K562 (cell line): Measurements from ENCODE around the gene MGAT4D. TPM values are rescaled to one million over a fixed set of nuclear protein-coding genes. Genes with fewer than 3 reads are reported as not detected.

ENCODE experiments used
- ATAC-seq: fragments of 200-7000 bp; cut with Tn5 transposase; 3 replicates; pipeline ENCODE4 v1.9.1; 2020; ENCODE audit warnings: moderate library complexity
- BruUV-seq: library from RNA; stranded (reverse); fragments of 400-500 nt; replicated peaks from 2 replicates; lab custom pipeline; 2021; lab: Mats Ljungman, UMichigan
- CTCF ChIA-PET: fragments of 300-600 bp; formaldehyde crosslinking; extraction: SDS; loops from one replicate; lab custom pipeline; 2021; ENCODE audit warnings: low intra/inter-chr PET ratio; lab: Yijun Ruan, JAX
- POLR2A ChIA-PET: fragments of 300-600, 350-650 bp; sonication (Branson Sonifier 250); formaldehyde crosslinking; extraction: SDS; loops from one replicate; lab custom pipeline; 2021; ENCODE audit warnings: antibody characterized with exemption, inconsistent platforms; lab: Yijun Ruan, JAX
- DNase-seq, 4 experiments: peaks; one replicate each; pipeline versions ENCODE4 v3.0.0 to v3.0.0-alpha.2; 2011 to 2018; ENCODE audit warnings: low spot score in 3 of 4, mixed read lengths in 3 of 4; ENCODE audit errors: extremely low read depth in 1 of 4
- FAIRE-seq: peaks from 2 replicates; lab custom pipeline; 2011; peaks lifted over from hg19 to GRCh38; lab: Jason Lieb, UNC
- H2AFZ ChIP-seq: 2 replicates; pipeline ENCODE4 v1.6.0; 2011; ENCODE audit warnings: low read depth, low read length, control low read depth, inconsistent platforms
- H3K27ac ChIP-seq: fragments of 200-600 bp; 3 replicates; pipeline ENCODE4 v1.8.0; 2011; ENCODE audit warnings: low read depth, mild to moderate bottlenecking, control low read depth, inconsistent platforms, low read length, moderate library complexity, mixed read lengths; ENCODE audit errors: extremely low read depth
- H3K27me3 ChIP-seq, 2 experiments: fragments of 300-600 bp in 1 of 2; 2 replicates in 1 of 2; 3 replicates in 1 of 2; pipeline versions ENCODE4 v1.6.0 to v1.8.0; 2011; ENCODE audit warnings: inconsistent platforms in 2 of 2, low read length in 2 of 2, mild to moderate bottlenecking in 1 of 2, mixed read lengths in 1 of 2, moderate library complexity in 1 of 2; ENCODE audit not compliant: control insufficient read depth in 2 of 2, insufficient read depth in 2 of 2
- H3K36me3 ChIP-seq: fragments of 300-600 bp; 3 replicates; pipeline ENCODE4 v1.8.0; 2011; ENCODE audit warnings: mild to moderate bottlenecking, low read length, inconsistent platforms; ENCODE audit not compliant: control insufficient read depth, insufficient read depth
- H3K4me1 ChIP-seq, 2 experiments: fragments of 200-600 bp in 1 of 2; replicated peaks in 1 of 2; 2 replicates in 1 of 2; 3 replicates in 1 of 2; pipeline versions ENCODE4 v1.5.1 to v1.8.0; 2011; ENCODE audit warnings: inconsistent platforms in 2 of 2, low read length in 2 of 2, mild to moderate bottlenecking in 1 of 2, mixed read lengths in 1 of 2, moderate library complexity in 1 of 2; ENCODE audit not compliant: control insufficient read depth in 2 of 2, insufficient read depth in 2 of 2
- H3K4me2 ChIP-seq: 2 replicates; pipeline ENCODE4 v1.6.1; 2011; ENCODE audit warnings: low read length, control low read depth, inconsistent platforms, mixed read lengths; ENCODE audit not compliant: insufficient read depth
- H3K4me3 ChIP-seq: fragments of 200-600 bp; sonication (generic), shearing (Covaris generic); 2 replicates; pipeline ENCODE4 v1.5.1; 2016; ENCODE audit warnings: control low read depth, inconsistent platforms
- H3K79me2 ChIP-seq: fragments of 200-600 bp; 3 replicates; pipeline ENCODE4 v1.8.0; 2011; ENCODE audit warnings: low read length, inconsistent platforms; ENCODE audit not compliant: control insufficient read depth, insufficient read depth
- H3K9ac ChIP-seq, 2 experiments: 2 replicates each; pipeline versions ENCODE4 v1.6.0 to v1.6.1; 2011; ENCODE audit warnings: low read depth in 2 of 2, low read length in 2 of 2, control low read depth in 1 of 2, inconsistent platforms in 1 of 2, mild to moderate bottlenecking in 1 of 2, mixed read lengths in 1 of 2; ENCODE audit not compliant: insufficient read depth in 1 of 2
- H3K9me1 ChIP-seq: one replicate; pipeline ENCODE4 v1.6.0; 2011; ENCODE audit warnings: inconsistent platforms, mild to moderate bottlenecking, low read length, moderate library complexity; ENCODE audit not compliant: control insufficient read depth, insufficient read depth
- H3K9me3 ChIP-seq: replicated peaks from 2 replicates; pipeline ENCODE4 v1.5.1; 2011; ENCODE audit warnings: low read depth, low read length, inconsistent platforms; ENCODE audit not compliant: control insufficient read depth, insufficient read depth
- H4K20me1 ChIP-seq: replicated peaks from 2 replicates; pipeline ENCODE4 v1.6.1; 2011; ENCODE audit warnings: low read length, inconsistent platforms, mixed read lengths; ENCODE audit not compliant: control insufficient read depth, insufficient read depth
- C11orf30 ChIP-seq: fragments of 450-650 bp; IDR thresholded peaks from 2 replicates; pipeline ENCODE4 v1.6.1; 2016; ENCODE audit warnings: low read depth, mild to moderate bottlenecking
- GABPB2 ChIP-seq: fragments of 250-450 bp; sonication (Bioruptor Pico); conservative IDR thresholded peaks from 2 replicates; pipeline ENCODE4 v1.5.1; 2021; ENCODE audit warnings: mild to moderate bottlenecking
- LARP7 ChIP-seq: fragments of 450-650 bp; IDR thresholded peaks from 2 replicates; pipeline ENCODE4 v1.6.1; 2016
- MAFF ChIP-seq: IDR thresholded peaks from 2 replicates; pipeline ENCODE4 v1.6.1; 2012; ENCODE audit warnings: low read length, improper control_type of control experiment
- MAFG ChIP-seq: fragments of 450-650 bp; conservative IDR thresholded peaks from 2 replicates; pipeline ENCODE4 v1.6.1; 2016; ENCODE audit warnings: missing genetic modification characterization, missing compliant biosample characterization
- MAFK ChIP-seq: IDR thresholded peaks from 2 replicates; pipeline ENCODE4 v1.6.1; 2011; ENCODE audit warnings: low read length, improper control_type of control experiment
- MEF2D ChIP-seq: conservative IDR thresholded peaks from 2 replicates; pipeline ENCODE4 v1.6.1; 2016; ENCODE audit warnings: low read depth, missing genetic modification characterization, missing compliant biosample characterization
- POLR2H ChIP-seq: IDR thresholded peaks from 2 replicates; pipeline ENCODE4 v1.6.1; 2016; ENCODE audit warnings: missing genetic modification characterization, low read depth, mild to moderate bottlenecking, control low read depth, missing compliant biosample characterization, moderate library complexity
- SAFB ChIP-seq: fragments of 200-400 bp; formaldehyde crosslinking; IDR thresholded peaks from 2 replicates; pipeline ENCODE4 v1.6.1; 2017; ENCODE audit warnings: low read depth, low read length, borderline replicate concordance
- SFPQ ChIP-seq: fragments of 200-400 bp; formaldehyde crosslinking; IDR thresholded peaks from 2 replicates; pipeline ENCODE4 v1.6.1; 2017; ENCODE audit warnings: mild to moderate bottlenecking, low read depth, low read length, moderate library complexity
- TFE3 ChIP-seq: fragments of 450-650 bp; formaldehyde crosslinking; IDR thresholded peaks from 2 replicates; pipeline ENCODE4 v1.4.0; 2020; ENCODE audit warnings: mild to moderate bottlenecking, mixed read lengths
- ZNF316 ChIP-seq: fragments of 450-650 bp; IDR thresholded peaks from 2 replicates; pipeline ENCODE4 v1.6.1; 2016
- ZNF347 ChIP-seq: fragments of 450-650 bp; formaldehyde crosslinking; IDR thresholded peaks from 2 replicates; pipeline ENCODE4 v1.4.0; 2020; ENCODE audit warnings: low read depth, mild to moderate bottlenecking, moderate library complexity
- ZNF551 ChIP-seq: fragments of 250-450 bp; sonication (Bioruptor Pico); IDR thresholded peaks from 2 replicates; pipeline ENCODE4 v1.5.0; 2021; ENCODE audit warnings: mild to moderate bottlenecking, moderate library complexity
- WGBS: fragments of 100-300 bp; shearing (Covaris generic); methylation state at CpG from one replicate; pipeline ENCODE4 v1.1.6; 2016; ENCODE audit warnings: low coverage, mixed read lengths; ENCODE audit not compliant: insufficient coverage; ENCODE audit errors: missing lambda C conversion rate; 5-methylcytosine and 5-hydroxymethylcytosine counted together
- in situ Hi-C: fragments of 300-500 bp; cut with MboI; formaldehyde crosslinking; loops from 4 replicates; pipeline ENCODE4 v1.15.0; 2018; ENCODE audit warnings: inconsistent platforms, mixed read lengths
- intact Hi-C: fragments of 100-400 bp; cut with micrococcal nuclease; formaldehyde crosslinking; loops from 2 replicates; pipeline ENCODE4 v1.14.2; 2022
- polyA plus RNA-seq, 8 experiments: library from polyadenylated mRNA; depleted of rRNA in 4 of 8; stranded (reverse) in 5 of 8; unstranded in 3 of 8; fragments of >200 nt; fragmentation: Nextera tagmentation in 2 of 8; fragmentation: Illumina TruSeq in 1 of 8; extraction: Ambion mirVana in 2 of 8; extraction: Trizol in 1 of 8; gene quantifications; 2 replicates each; pipeline versions ENCODE4 v1.2.1 to v1.2.3, GENCODE V29; 2011 to 2014; ENCODE audit warnings: inconsistent platforms in 1 of 8, missing spikeins in 1 of 8
- total RNA-seq, 7 experiments: library from RNA; depleted of rRNA in 6 of 7; stranded (reverse); fragments of >200 nt in 6 of 7; fragmentation: Illumina TruSeq in 2 of 7; extraction: Trizol in 2 of 7; gene quantifications; 2 replicates each; pipeline versions ENCODE4 v1.2.1 to v1.2.3, GENCODE V29; 2011 to 2021; ENCODE audit warnings: low replicate concordance in 1 of 7

Gene MGAT4D
- total and polyA plus RNA-seq, 9 of the 15 experiments (the other 6 are each of a cell fraction or from before 2014, with no cell fraction given) = not detected

GRCh38 chr4:140406292-140406691 is 91.8 kb downstream of the MGAT4D start:
- in situ Hi-C loops = no loop called here
- CTCF ChIA-PET = no interaction called here
- H3K36me3 ChIP-seq = no peaks in the 10 kb centered on the region
- TF ChIP-seq ZNF551 (CRISPR knock-in tag) (no peak), ZNF347 (no peak), TFE3 (CRISPR knock-in tag) (no peak)
- no peak overlapping the region for H3K4me2 ChIP-seq
- no peaks in the 10 kb centered on the region for H3K27me3 ChIP-seq
- H4K20me1 ChIP-seq = no peaks in the 10 kb centered on the region
- intact Hi-C loops = no loop called here
- no peak for ATAC-seq
- H3K9ac ChIP-seq = no peak overlapping the region
- H3K9me3 ChIP-seq = no peaks in the 10 kb centered on the region
- H3K79me2 ChIP-seq = no peaks in the 10 kb centered on the region
- BruUV-seq = no TSS peak
- POLR2A ChIA-PET = no interaction called here
- H3K4me3 ChIP-seq = no peak overlapping the region
- no peak for DNase-seq
- FAIRE-seq = no peak
- H3K27ac ChIP-seq = no peak overlapping the region
- H3K9me1 ChIP-seq = no peaks in the 10 kb centered on the region
- H2AFZ ChIP-seq = no peak overlapping the region
- no peaks in the 10 kb centered on the region; a peak in 1 of 5 replicates for H3K4me1 ChIP-seq

GRCh38 chr4:140400111-140400510 is 98.0 kb downstream of the MGAT4D start:
- POLR2A ChIA-PET = interaction anchor here (1.7 kb wide), 1 partner anchor 27 kb away, joined by 5 read pairs; the partner anchor contains the start of gene SCOC
- WGBS = 0% methylated on average over 2 of the region's 2 CpGs

More at GRCh38 chr4:140400111-140400510, 98.0 kb downstream of the MGAT4D start:
- Histone ChIP-seq H3K79me2 (no peaks in the 10 kb centered on the region), H3K27ac (no peak overlapping the region), H3K4me1 (no peaks in the 10 kb centered on the region), H3K27me3 (no peaks in the 10 kb centered on the region; a peak in 1 of 5 replicates), H3K9me3 (no peaks in the 10 kb centered on the region), H3K4me2 (no peak overlapping the region), H2AFZ (no peak overlapping the region), H4K20me1 (no peaks in the 10 kb centered on the region), H3K4me3 (no peak overlapping the region), H3K9ac (no peak overlapping the region), H3K36me3 (no peaks in the 10 kb centered on the region), H3K9me1 (no peaks in the 10 kb centered on the region)
- DNase-seq (no peak), FAIRE-seq (no peak), ATAC-seq (no peak)
- in situ Hi-C loops (no loop called here), intact Hi-C loops (no loop called here)
- no TSS peak for BruUV-seq
- CTCF ChIA-PET = no interaction called here
- TF ChIP-seq MAFG (0 out of 2 replicates have a peak, but pooled peaks have one; percentile 37), GABPB2 (CRISPR knock-in tag) (no peak), POLR2H (tag) (no peak), SAFB (no peak), SFPQ (no peak), ZNF316 (peak; percentile 69), MAFF (peak; percentile 50; the same call in 1 of the 2 replicates), MAFK (peak; percentile 39), MEF2D (no peak), C11orf30 (peak; percentile 31; the same call in 1 of the 2 replicates), LARP7 (no peak)
